GM21515 (cell line): ENCODE measurements around the gene RASSF10.

Experiments
- ATAC-seq: cut with Tn5 transposase; IDR thresholded peaks from one replicate; pipeline ENCODE4 v1.9.1; 2021; ENCODE audit not compliant: unreplicated experiment

RASSF10 gene

DNA sequence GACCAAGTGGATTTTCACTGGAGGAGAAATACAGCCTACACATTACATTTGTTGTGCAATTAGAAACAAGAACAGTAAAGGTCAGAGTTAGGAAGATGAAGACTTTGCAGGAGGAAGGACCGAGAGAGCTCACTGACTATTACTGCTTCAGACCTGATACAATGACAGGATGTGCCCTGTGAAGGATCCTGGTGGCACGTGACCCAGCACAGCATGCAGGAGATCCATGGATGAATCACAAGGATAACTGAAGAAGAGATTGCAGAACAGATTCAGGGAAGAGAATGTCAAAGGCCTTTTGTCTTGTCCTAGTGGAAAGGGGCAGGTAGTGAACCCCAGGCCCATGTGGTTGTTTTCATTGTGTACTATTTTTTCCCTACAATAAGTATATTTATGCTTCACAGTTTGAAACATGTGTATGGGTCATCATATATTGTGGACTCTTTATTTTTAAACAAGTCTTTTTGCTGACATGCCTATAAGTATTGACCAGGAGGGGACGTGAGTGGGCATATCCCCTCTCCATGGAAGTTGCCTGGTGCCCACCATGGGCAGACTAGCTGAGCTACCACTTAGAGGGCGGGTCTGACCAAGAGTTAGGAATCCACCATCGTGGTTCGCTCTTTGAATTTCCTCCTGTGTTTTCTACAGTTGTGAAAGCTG lies 44.3 kb downstream of the RASSF10 start:
- no peak for ATAC-seq

DNA sequence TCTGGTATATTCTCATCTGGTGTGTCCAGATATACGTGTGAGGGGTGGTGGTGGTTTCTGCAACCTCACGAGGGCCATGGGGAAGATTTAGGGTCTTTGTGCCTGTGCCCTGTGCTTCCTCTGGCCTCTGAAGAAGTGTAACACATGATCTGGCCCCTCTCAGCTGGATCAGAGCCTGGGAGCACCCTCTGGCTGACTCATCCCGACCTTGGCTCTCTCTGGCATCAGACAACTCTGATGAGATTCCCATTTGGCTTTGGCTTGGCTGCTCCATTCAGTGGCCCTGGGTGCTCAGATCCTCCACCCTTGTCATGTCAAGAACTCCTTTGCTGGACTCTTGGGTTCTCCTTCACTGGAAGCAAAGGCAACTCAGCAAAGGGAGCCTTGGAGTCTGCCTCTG lies 45.2 kb downstream of the RASSF10 start:
- no peak for ATAC-seq

DNA sequence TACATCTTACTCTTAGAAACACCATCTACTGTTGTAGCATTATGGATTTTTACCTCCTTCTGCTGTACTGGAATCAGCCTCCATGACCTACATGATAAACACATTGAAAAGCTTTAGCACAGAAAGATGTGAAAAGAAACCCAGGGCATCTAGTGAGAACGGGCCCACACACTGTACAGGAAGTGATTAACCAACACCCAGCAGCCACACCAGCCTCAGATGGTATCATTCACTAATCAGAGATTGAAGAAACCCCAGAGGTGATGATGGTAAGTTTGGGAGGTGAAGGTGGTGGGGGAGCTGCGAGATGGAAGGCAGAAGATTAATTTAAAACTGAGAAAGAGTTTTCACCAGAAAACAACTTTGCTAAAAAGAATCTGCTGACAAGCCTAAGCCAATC lies 46.1 kb downstream of the RASSF10 start:
- no peak for ATAC-seq

DNA sequence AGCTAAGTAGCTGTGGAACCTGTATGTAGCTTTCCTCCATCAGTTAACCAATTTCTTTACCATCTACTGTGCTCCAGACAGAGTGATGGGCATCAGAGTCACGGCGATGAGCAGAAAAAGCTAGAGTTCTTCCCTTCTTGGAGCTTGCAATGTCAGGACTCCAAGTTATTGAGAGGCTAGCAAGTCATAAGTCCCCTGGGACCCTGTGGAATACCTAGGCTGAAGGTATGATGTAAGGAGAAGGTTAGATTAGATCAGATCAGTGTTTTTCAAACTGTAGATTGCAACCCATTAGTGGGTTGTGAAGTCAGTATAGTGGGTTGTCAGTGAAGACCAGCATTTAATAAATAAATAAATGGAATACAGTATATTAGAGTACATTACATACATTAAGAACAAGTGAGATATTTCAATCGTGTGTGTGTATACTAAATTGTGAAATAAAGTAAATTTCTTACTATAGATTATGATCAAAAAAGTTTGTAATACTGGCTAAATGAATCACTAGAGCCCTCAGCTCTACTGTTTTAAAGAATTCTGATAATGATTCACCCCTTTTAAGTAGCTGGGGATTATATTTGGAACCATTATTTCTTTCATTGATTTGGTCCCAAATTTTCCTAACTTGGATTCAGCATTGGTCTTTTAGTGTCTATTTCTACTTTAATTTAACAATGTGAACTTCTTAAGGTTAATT lies 52.3 kb downstream of the RASSF10 start:
- ATAC-seq: no peak
